ENCODE data around the gene SAG.

The SAG gene

GRCh38 chr2:233381638-233381995 lies 74.0 kb downstream of the SAG start:
- DNase-seq: no peak

GRCh38 chr2:233384015-233384414 lies 76.4 kb downstream of the SAG start:
- DNase-seq: no peak

DNA sequence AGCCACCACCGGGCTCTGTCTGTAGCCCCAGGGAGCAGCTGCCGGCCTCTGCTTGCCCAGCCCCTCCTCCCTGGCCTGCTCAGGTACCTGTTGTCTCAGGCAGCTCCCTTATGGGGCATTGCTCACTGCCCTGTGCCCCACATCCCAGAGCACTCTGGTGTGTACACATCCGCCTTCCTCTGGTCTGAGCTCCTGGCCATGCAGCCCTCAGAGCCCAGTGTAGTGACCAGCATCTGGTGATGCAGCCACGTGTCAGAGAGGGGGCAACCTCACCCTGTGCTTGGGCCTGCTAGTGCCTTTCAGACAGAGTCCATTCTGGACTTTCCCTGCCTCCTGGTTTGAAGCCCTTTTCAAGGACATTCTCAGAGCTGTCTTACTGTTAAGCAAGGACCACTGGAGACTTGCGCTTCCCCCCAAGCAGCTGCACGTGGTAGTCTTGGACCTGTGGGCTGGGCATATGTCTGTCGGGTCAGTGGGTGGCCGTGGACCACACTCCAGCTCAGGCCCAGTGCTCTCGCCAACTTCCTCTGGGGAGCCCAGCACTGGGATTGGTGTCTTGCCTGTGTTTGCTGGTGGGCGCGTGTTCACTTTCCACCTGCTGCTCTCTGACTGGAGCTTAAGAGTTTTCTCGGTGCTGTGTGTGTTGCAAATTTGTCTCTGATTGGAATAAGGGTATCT lies 77.3 kb downstream of the SAG start:
- no peak for DNase-seq

GRCh38 chr2:233385489-233386044 lies 78.0 kb downstream of the SAG start:
- DNase-seq: no peak

DNA sequence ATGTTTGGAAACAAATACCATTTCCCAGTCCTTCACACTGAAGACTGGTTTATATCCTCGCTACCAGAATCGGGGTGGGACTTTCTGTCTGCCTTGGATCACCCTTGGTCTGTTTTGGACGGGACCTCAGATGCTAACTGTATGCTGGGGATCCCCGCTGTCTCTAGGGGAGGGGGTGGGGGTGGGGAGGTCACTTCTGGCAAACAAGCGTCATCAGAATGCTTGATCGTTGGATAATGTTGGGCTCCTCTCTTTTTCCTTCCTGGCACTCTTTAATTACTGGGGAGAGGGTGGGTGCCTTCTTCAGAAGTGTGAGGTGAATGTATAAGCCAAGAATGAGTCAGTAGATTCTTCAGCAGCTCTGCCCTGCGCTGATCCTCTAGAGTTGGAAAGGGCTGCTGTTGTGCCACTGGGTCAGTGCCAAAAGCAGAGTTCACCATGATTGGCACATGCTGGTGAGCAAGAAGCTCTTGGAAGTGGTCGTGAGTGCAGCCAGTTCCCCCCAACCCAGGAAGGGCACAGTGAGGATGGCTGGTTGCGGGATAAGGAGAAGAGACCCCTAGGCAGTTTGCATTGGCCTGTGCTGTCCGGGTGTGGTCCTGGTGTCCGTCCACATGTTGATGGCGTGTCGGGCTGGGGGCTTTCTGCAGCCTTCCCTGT lies 78.9 kb downstream of the SAG start:
- DNase-seq: no peak

GRCh38 chr2:233387225-233387624 lies 79.6 kb downstream of the SAG start:
- DNase-seq: no peak

DNA sequence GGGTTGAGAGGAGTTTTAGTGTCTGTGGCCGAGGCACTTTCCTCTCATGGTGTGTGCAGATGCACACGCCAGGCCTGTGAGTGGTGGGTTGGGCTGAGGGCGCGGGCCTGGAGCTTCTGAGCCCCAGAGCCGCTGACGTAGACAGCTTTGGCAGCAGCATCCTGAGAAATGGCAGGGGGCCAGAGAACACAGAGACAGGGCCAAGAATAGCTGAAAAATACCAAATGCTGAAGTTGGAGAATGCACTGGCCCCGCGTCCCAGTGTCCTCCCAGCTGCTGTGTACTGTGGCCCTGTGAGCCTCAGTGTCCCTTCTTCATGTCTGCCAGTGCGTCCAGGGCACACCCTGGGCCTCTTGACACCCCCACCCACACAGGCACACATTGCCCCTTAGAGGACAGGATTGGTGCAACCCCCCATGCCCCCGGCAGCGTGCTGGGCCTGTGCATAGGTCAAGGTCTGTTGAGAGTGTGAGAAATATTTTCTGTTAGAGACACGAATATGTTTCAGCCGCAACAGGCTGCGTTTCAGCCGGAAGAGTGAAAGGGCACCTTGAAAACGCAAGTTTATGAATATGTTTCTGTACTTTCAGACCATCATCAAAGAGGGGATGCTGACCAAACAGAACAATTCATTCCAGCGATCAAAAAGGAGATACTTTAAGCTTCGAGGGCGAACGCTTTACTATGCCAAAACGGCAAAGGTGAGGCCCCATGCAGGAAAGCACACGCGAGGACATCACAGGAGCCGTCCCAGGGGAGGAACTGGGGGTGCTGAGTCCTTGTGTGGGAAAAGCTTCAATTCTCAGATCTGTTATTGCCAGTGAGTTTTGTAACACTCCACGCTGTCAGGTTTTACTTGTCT lies 80.3 kb downstream of the SAG start:
- DNase-seq: peak; percentile 25 to 55

DNA sequence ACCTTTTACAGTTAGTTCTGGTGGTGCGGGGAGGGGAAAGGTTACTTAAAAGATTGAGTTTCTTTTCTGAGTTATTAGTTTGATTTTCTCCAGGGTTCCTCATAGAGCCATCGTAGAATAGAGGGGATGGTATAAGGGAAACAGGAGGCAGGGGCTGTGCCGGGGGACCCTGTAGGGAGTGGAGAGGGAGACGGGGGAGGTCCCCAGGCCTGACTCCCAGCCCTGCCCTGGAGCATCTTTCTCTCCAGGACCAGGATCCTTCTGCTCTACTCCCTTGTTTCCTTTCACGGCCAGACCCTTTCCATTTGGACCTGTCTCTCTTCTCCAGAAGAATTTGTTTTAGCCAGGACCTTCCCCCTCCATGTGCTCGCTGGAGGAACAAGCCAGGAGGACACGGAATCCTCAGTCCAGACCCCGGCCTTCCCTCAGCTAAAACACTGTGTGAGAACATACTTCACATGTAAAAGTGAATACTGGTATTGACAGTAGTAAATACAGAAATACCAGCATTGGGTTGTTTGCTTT lies 82.0 kb downstream of the SAG start:
- no peak for DNase-seq

GRCh38 chr2:233395687-233396086 lies 88.1 kb downstream of the SAG start:
- no peak for DNase-seq
